PC-9 (cell line): ENCODE data around the gene IKZF1. TPM values are rescaled to one million over a fixed set of nuclear protein-coding genes. Genes with fewer than 3 reads are reported as not detected.

ENCODE experiments used
- BruUV-seq: library from RNA; stranded (reverse); fragments of 400-500 nt; replicated peaks from 2 replicates; lab custom pipeline; 2021; lab: Mats Ljungman, UMichigan
- CTCF ChIA-PET: fragments of 300-600 bp; sonication (Branson Sonifier 250); formaldehyde crosslinking; loops from one replicate; lab custom pipeline; 2022; ENCODE audit warnings: antibody characterized with exemption; lab: Charles Lee
- POLR2A ChIA-PET: fragments of 300-600 bp; sonication (Branson Sonifier 250); formaldehyde crosslinking; loops from one replicate; lab custom pipeline; 2022; ENCODE audit warnings: antibody characterized with exemption; ENCODE audit not compliant: unreplicated experiment; lab: Charles Lee
- DNase-seq, 2 experiments: peaks; one replicate each; pipeline versions ENCODE4 v3.0.0 to v3.0.0-alpha.2; 2015 to 2022; ENCODE audit warnings: mixed read lengths in 1 of 2
- H2AFZ ChIP-seq: fragments of 200-600 bp; sonication (generic); 2 replicates; pipeline ENCODE4 v1.8.1; 2017; ENCODE audit warnings: antibody characterized with exemption
- H3F3A ChIP-seq: fragments of 200-600 bp; sonication (generic); 2 replicates; pipeline ENCODE4 v1.8.1; 2017; ENCODE audit warnings: antibody characterized with exemption, mild to moderate bottlenecking, low read depth; ENCODE audit not compliant: insufficient read depth
- H3K27ac ChIP-seq: fragments of 200-600 bp; sonication (generic); 2 replicates; pipeline ENCODE4 v1.6.1; 2016; ENCODE audit warnings: mixed run types
- H3K27me3 ChIP-seq: fragments of 200-600 bp; sonication (generic); 2 replicates; pipeline ENCODE4 v1.6.1; 2016; ENCODE audit warnings: low read depth, mixed run types; ENCODE audit not compliant: insufficient read depth
- H3K36me3 ChIP-seq: fragments of 200-600 bp; sonication (generic); 2 replicates; pipeline ENCODE4 v1.6.1; 2016; ENCODE audit warnings: low read depth, mixed run types
- H3K4me1 ChIP-seq: fragments of 200-600 bp; sonication (generic); replicated peaks from 2 replicates; pipeline ENCODE4 v1.6.1; 2016; ENCODE audit warnings: mixed run types; ENCODE audit not compliant: insufficient read depth
- H3K4me2 ChIP-seq: fragments of 200-600 bp; sonication (generic); 2 replicates; pipeline ENCODE4 v1.6.1; 2017; ENCODE audit warnings: mixed run types
- H3K4me3 ChIP-seq: fragments of 200-600 bp; sonication (generic); 2 replicates; pipeline ENCODE4 v1.6.1; 2016; ENCODE audit warnings: mixed run types
- H3K79me2 ChIP-seq: fragments of 200-600 bp; sonication (generic); 2 replicates; pipeline ENCODE4 v1.6.1; 2017; ENCODE audit warnings: low read depth, mixed run types
- H3K9me2 ChIP-seq: fragments of 200-600 bp; sonication (generic); 2 replicates; pipeline ENCODE4 v1.8.1; 2017; ENCODE audit warnings: mild to moderate bottlenecking; ENCODE audit not compliant: insufficient read depth
- H3K9me3 ChIP-seq: fragments of 200-600 bp; sonication (generic); 2 replicates; pipeline ENCODE4 v1.8.1; 2016; ENCODE audit warnings: low read depth; ENCODE audit not compliant: insufficient read depth
- H4K20me1 ChIP-seq: fragments of 200-600 bp; sonication (generic); 2 replicates; pipeline ENCODE4 v1.8.1; 2017; ENCODE audit not compliant: insufficient read depth
- EZH2 ChIP-seq: fragments of 200-600 bp; sonication (generic); IDR thresholded peaks from 2 replicates; pipeline ENCODE4 v1.8.0; 2017; ENCODE audit warnings: antibody characterized with exemption, low read depth
- intact Hi-C: fragments of 100-400 bp; cut with micrococcal nuclease; formaldehyde crosslinking; loops from one replicate; pipeline ENCODE4 v1.10.0; 2022; ENCODE audit not compliant: unreplicated experiment
- total RNA-seq: library from RNA; stranded (reverse); gene quantifications from 2 replicates; pipeline ENCODE4 v1.2.3, GENCODE V29; 2021
- TF ChIP-seq, protein P1 (sequence below): fragments of 200-600 bp; sonication (generic); conservative IDR thresholded peaks from 2 replicates; pipeline ENCODE4 v1.6.1; 2017; ENCODE audit warnings: mixed run types, antibody characterized with exemption, mild to moderate bottlenecking, moderate library complexity

IKZF1 gene
- total RNA-seq, 1 experiment from 2014 or later = not detected

GRCh38 chr7:50307368-50308032 is 3.0 kb downstream of the IKZF1 start:
- no peaks in the 10 kb centered on the region for H3K79me2 ChIP-seq
- no peak overlapping the region for H3K27ac ChIP-seq
- no peaks in the 10 kb centered on the region; the same call in none of the 2 replicates for H3K9me3 ChIP-seq
- no peak overlapping the region for H3K4me2 ChIP-seq
- ChIA-PET POLR2A (no interaction called here), CTCF (no interaction called here)
- BruUV-seq = no TSS peak
- no peaks in the 10 kb centered on the region for H4K20me1 ChIP-seq
- H3K4me1 ChIP-seq = no peaks in the 10 kb centered on the region
- no peak overlapping the region for H3K4me3 ChIP-seq
- intact Hi-C loops = no loop called here
- no peaks in the 10 kb centered on the region for H3F3A ChIP-seq
- no peaks in the 10 kb centered on the region for H3K36me3 ChIP-seq
- no peak overlapping the region for H2AFZ ChIP-seq
- H3K27me3 ChIP-seq = peaks cover 79% of the 10 kb centered on the region
- TF ChIP-seq EZH2 = no peak
- TF ChIP-seq, protein P1, sequence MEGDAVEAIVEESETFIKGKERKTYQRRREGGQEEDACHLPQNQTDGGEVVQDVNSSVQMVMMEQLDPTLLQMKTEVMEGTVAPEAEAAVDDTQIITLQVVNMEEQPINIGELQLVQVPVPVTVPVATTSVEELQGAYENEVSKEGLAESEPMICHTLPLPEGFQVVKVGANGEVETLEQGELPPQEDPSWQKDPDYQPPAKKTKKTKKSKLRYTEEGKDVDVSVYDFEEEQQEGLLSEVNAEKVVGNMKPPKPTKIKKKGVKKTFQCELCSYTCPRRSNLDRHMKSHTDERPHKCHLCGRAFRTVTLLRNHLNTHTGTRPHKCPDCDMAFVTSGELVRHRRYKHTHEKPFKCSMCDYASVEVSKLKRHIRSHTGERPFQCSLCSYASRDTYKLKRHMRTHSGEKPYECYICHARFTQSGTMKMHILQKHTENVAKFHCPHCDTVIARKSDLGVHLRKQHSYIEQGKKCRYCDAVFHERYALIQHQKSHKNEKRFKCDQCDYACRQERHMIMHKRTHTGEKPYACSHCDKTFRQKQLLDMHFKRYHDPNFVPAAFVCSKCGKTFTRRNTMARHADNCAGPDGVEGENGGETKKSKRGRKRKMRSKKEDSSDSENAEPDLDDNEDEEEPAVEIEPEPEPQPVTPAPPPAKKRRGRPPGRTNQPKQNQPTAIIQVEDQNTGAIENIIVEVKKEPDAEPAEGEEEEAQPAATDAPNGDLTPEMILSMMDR = no peak
- H3K9me2 ChIP-seq = no peaks in the 10 kb centered on the region
- no peak for DNase-seq

GRCh38 chr7:50308203-50308531 is 3.7 kb downstream of the IKZF1 start:
- H3K4me2 ChIP-seq = no peak overlapping the region
- no peaks in the 10 kb centered on the region for H3K79me2 ChIP-seq
- no peak overlapping the region for H2AFZ ChIP-seq
- POLR2A ChIA-PET = no interaction called here
- TF ChIP-seq, protein P1 = no peak
- no peak for TF ChIP-seq EZH2
- peaks cover 82% of the 10 kb centered on the region for H3K27me3 ChIP-seq
- no peaks in the 10 kb centered on the region for H4K20me1 ChIP-seq
- no peak overlapping the region for H3K4me3 ChIP-seq
- no peaks in the 10 kb centered on the region for H3K9me2 ChIP-seq
- H3K27ac ChIP-seq = no peak overlapping the region
- no peaks in the 10 kb centered on the region; the same call in none of the 2 replicates for H3K9me3 ChIP-seq
- no peaks in the 10 kb centered on the region for H3F3A ChIP-seq
- no TSS peak for BruUV-seq
- H3K36me3 ChIP-seq = no peaks in the 10 kb centered on the region
- intact Hi-C loops = no loop called here
- CTCF ChIA-PET = no interaction called here
- DNase-seq = no peak
- no peaks in the 10 kb centered on the region for H3K4me1 ChIP-seq

DNA sequence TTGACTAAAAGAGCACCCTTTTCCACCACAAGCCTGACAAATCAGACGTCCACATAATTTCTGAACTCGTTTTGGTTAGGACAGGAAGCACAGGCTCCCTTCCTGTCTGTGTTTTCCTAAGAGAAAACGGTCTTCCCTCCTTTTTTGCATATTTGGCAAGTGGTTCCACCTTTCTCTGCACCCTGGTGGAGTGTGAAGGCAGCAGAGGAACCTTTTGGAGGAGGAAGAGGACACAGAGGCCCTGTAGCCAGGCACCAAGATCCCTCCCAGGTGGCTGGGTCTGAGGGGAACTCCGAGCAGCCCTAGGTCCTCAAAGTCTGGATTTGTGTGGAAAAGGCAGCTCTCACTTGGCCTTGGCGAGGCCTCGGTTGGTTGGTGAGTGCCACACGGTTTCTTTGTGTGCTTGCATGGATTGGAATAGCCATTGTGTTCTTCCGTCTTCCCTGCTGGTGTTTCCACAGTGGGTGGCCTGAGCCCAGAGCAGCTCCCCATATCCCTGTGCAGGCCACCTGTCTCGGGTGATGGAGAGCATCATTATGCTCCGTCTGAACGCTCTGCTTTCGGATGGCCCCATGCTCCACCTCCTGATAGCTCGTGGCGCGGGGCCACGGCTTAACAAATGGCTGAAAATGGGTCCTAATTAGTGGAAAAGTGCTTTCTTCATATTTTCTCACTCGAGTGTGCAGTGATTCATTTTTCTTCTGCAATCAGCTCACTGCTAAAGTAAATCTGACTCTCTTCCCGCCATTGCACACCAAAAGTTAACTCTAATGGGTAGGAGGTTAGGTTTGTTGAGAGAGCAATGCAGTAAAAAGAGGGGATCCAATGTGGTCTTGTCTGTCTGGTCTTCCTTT is 4.2 kb downstream of the IKZF1 start:
- intact Hi-C loops = no loop called here
- Histone ChIP-seq H3K27me3 (peaks cover 88% of the 10 kb centered on the region), H3K36me3 (no peaks in the 10 kb centered on the region), H4K20me1 (no peaks in the 10 kb centered on the region), H3K9me2 (no peaks in the 10 kb centered on the region), H3K79me2 (no peaks in the 10 kb centered on the region), H3K4me1 (no peaks in the 10 kb centered on the region), H2AFZ (no peak overlapping the region), H3K4me2 (no peak overlapping the region), H3F3A (no peaks in the 10 kb centered on the region), H3K4me3 (no peak overlapping the region), H3K9me3 (no peaks in the 10 kb centered on the region; the same call in none of the 2 replicates), H3K27ac (no peak overlapping the region)
- DNase-seq = no peak
- CTCF ChIA-PET = no interaction called here
- BruUV-seq = no TSS peak
- TF ChIP-seq, protein P1 = no peak
- TF ChIP-seq EZH2 = no peak
- POLR2A ChIA-PET = no interaction called here
